HepG2 (cell line): Measurements from ENCODE around the gene PDE4C. TPM values are rescaled to one million over a fixed set of nuclear protein-coding genes. Genes with fewer than 3 reads are reported as not detected.

Experiments
- FOXA3 ChIP-seq: IDR thresholded peaks from 2 replicates; pipeline ENCODE4 v1.6.1; 2016; ENCODE audit warnings: missing genetic modification reagents, missing compliant biosample characterization
- HIC2 ChIP-seq: sonication (generic); formaldehyde crosslinking; IDR thresholded peaks from 2 replicates; pipeline ENCODE4 v1.9.0; 2022; ENCODE audit warnings: low read depth, missing genetic modification reagents
- HOXA7 ChIP-seq: sonication (generic); formaldehyde crosslinking; IDR thresholded peaks from 2 replicates; pipeline ENCODE4 v1.8.1; 2022; ENCODE audit warnings: mild to moderate bottlenecking, missing genetic modification reagents, moderate library complexity
- IRF2 ChIP-seq: IDR thresholded peaks from 2 replicates; pipeline ENCODE4 v1.6.1; 2018; ENCODE audit warnings: missing genetic modification reagents, missing compliant biosample characterization
- NONO ChIP-seq, 2 experiments: fragments of 450-650 bp in 1 of 2; sonication (generic) in 1 of 2; formaldehyde crosslinking in 1 of 2; IDR thresholded peaks in 1 of 2; conservative IDR thresholded peaks in 1 of 2; 2 replicates each; pipeline versions ENCODE4 v1.6.1 to v1.8.0; 2017 to 2022; ENCODE audit warnings: mild to moderate bottlenecking in 1 of 2, missing genetic modification reagents in 1 of 2, moderate library complexity in 1 of 2
- SP4 ChIP-seq: sonication (generic); formaldehyde crosslinking; IDR thresholded peaks from 2 replicates; pipeline ENCODE4 v1.8.1; 2023; ENCODE audit warnings: mild to moderate bottlenecking, missing genetic modification reagents
- TEAD2 ChIP-seq: sonication (generic); formaldehyde crosslinking; IDR thresholded peaks from 2 replicates; pipeline ENCODE4 v1.9.0; 2021; ENCODE audit warnings: missing genetic modification reagents
- TP53 ChIP-seq: sonication (generic); formaldehyde crosslinking; conservative IDR thresholded peaks from 2 replicates; pipeline ENCODE4 v1.4.0; 2020; ENCODE audit warnings: missing genetic modification reagents
- YY1 ChIP-seq: IDR thresholded peaks from 2 replicates; pipeline ENCODE4 v1.6.1; 2011; ENCODE audit warnings: low read length, low read depth, moderate library complexity, mild to moderate bottlenecking; ENCODE audit not compliant: insufficient read depth, insufficient replicate concordance
- ZKSCAN8 ChIP-seq: IDR thresholded peaks from 2 replicates; pipeline ENCODE4 v1.6.1; 2016; ENCODE audit warnings: borderline replicate concordance, missing genetic modification reagents, missing compliant biosample characterization
- ZNF180 ChIP-seq: sonication (generic); formaldehyde crosslinking; IDR thresholded peaks from 2 replicates; pipeline ENCODE4 v1.4.0; 2020; ENCODE audit warnings: low read depth, missing genetic modification reagents, borderline replicate concordance
- ZNF232 ChIP-seq: sonication (generic); formaldehyde crosslinking; IDR thresholded peaks from 2 replicates; pipeline ENCODE4 v1.4.0; 2020; ENCODE audit warnings: missing genetic modification reagents, borderline replicate concordance
- ZNF296 ChIP-seq: sonication (generic); formaldehyde crosslinking; conservative IDR thresholded peaks from 2 replicates; pipeline ENCODE4 v1.5.0; 2020; ENCODE audit warnings: mild to moderate bottlenecking, missing genetic modification reagents
- ZNF430 ChIP-seq: sonication (generic); formaldehyde crosslinking; IDR thresholded peaks from 2 replicates; pipeline ENCODE4 v1.9.0; 2021; ENCODE audit warnings: mild to moderate bottlenecking, missing genetic modification reagents
- ZNF775 ChIP-seq: sonication (generic); formaldehyde crosslinking; IDR thresholded peaks from 2 replicates; pipeline ENCODE4 v1.4.0; 2020; ENCODE audit warnings: missing genetic modification reagents, mild to moderate bottlenecking, moderate library complexity, borderline replicate concordance
- ZNF83 ChIP-seq: sonication (generic); formaldehyde crosslinking; IDR thresholded peaks from 2 replicates; pipeline ENCODE4 v1.4.0; 2020; ENCODE audit warnings: missing genetic modification reagents, mild to moderate bottlenecking, borderline replicate concordance
- polyA plus RNA-seq, 8 experiments: library from polyadenylated mRNA; depleted of rRNA in 3 of 8; stranded (reverse) in 7 of 8; unstranded in 1 of 8; fragments of >200 nt; fragmentation: Illumina TruSeq in 4 of 8; extraction: Trizol in 4 of 8; gene quantifications; 2 replicates each; pipeline versions ENCODE4 v1.2.1 to v1.2.3, GENCODE V29; 2011 to 2016; ENCODE audit warnings: low read depth in 4 of 8, missing spikeins in 1 of 8, mixed read lengths in 1 of 8; ENCODE audit not compliant: insufficient read depth in 1 of 8
- total RNA-seq, 5 experiments: library from RNA; depleted of rRNA; stranded (reverse); fragments of >200 nt; fragmentation: Illumina TruSeq; extraction: Trizol; gene quantifications; 2 replicates each; pipeline ENCODE4 v1.2.3, GENCODE V29; 2016; ENCODE audit warnings: low read depth in 1 of 5
- TF ChIP-seq, protein P1 (sequence below): sonication (generic); formaldehyde crosslinking; conservative IDR thresholded peaks from 2 replicates; pipeline ENCODE4 v1.4.0; 2020; ENCODE audit warnings: missing genetic modification reagents
- TF ChIP-seq, protein P2 (sequence below): sonication (generic); formaldehyde crosslinking; conservative IDR thresholded peaks from 2 replicates; pipeline ENCODE4 v1.8.0; 2022; ENCODE audit warnings: mild to moderate bottlenecking, moderate library complexity, missing genetic modification reagents
- TF ChIP-seq, protein P3 (sequence below): IDR thresholded peaks from 2 replicates; pipeline ENCODE4 v1.6.1; 2018; ENCODE audit warnings: missing genetic modification reagents
- TF ChIP-seq, protein P4 (sequence below): sonication (generic); formaldehyde crosslinking; IDR thresholded peaks from 2 replicates; pipeline ENCODE4 v1.8.1; 2023; ENCODE audit warnings: mild to moderate bottlenecking, inconsistent platforms, moderate library complexity, missing genetic modification reagents, borderline replicate concordance

The PDE4C gene
- total and polyA plus RNA-seq, 2 of the 13 experiments (the other 11 are each of a cell fraction or from before 2014, with no cell fraction given) = 1.4 to 14.0 TPM

DNA sequence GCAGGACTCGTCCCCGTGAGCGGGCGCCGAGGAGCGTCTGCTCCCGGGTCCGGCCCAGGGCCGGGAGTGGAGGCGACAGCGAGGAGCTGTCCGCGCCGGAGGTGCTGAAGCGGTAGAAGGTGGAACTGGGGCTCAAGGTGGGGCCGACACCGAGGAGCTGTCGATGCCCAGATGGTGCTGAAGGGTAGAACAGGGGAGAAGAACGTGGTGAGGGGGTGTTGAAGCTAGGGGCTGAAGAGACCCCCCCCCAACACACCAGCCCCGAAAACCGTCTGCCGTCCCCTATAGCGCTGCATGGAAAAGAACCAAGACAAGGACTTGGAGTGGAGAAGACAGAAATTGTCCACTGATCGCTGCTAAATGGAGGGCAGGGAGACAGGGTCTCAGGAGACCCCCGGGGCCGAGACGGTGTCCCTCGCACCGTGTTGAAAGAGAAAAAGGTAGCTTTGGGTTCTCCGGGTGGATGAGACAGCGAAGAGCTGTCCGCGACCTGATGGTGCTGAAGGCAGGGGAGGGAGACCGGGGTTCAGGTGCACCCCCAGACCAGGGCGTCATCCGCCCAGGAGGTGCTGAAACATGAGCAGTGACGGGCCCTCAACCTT, 7.1 kb upstream of the PDE4C start (continued):
- TF ChIP-seq, protein P1, sequence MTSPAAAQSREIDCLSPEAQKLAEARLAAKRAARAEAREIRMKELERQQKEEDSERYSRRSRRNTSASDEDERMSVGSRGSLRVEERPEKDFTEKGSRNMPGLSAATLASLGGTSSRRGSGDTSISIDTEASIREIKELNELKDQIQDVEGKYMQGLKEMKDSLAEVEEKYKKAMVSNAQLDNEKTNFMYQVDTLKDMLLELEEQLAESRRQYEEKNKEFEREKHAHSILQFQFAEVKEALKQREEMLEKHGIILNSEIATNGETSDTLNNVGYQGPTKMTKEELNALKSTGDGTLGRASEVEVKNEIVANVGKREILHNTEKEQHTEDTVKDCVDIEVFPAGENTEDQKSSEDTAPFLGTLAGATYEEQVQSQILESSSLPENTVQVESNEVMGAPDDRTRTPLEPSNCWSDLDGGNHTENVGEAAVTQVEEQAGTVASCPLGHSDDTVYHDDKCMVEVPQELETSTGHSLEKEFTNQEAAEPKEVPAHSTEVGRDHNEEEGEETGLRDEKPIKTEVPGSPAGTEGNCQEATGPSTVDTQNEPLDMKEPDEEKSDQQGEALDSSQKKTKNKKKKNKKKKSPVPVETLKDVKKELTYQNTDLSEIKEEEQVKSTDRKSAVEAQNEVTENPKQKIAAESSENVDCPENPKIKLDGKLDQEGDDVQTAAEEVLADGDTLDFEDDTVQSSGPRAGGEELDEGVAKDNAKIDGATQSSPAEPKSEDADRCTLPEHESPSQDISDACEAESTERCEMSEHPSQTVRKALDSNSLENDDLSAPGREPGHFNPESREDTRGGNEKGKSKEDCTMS (CRISPR knock-in tag) = peak; percentile 89; the same call in 1 of the 2 replicates
- TF ChIP-seq, protein P2, sequence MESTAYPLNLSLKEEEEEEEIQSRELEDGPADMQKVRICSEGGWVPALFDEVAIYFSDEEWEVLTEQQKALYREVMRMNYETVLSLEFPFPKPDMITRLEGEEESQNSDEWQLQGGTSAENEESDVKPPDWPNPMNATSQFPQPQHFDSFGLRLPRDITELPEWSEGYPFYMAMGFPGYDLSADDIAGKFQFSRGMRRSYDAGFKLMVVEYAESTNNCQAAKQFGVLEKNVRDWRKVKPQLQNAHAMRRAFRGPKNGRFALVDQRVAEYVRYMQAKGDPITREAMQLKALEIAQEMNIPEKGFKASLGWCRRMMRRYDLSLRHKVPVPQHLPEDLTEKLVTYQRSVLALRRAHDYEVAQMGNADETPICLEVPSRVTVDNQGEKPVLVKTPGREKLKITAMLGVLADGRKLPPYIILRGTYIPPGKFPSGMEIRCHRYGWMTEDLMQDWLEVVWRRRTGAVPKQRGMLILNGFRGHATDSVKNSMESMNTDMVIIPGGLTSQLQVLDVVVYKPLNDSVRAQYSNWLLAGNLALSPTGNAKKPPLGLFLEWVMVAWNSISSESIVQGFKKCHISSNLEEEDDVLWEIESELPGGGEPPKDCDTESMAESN = no peak
- TF ChIP-seq HOXA7 (CRISPR knock-in tag) = no peak
- TF ChIP-seq ZNF180 = no peak
- TF ChIP-seq, protein P3, sequence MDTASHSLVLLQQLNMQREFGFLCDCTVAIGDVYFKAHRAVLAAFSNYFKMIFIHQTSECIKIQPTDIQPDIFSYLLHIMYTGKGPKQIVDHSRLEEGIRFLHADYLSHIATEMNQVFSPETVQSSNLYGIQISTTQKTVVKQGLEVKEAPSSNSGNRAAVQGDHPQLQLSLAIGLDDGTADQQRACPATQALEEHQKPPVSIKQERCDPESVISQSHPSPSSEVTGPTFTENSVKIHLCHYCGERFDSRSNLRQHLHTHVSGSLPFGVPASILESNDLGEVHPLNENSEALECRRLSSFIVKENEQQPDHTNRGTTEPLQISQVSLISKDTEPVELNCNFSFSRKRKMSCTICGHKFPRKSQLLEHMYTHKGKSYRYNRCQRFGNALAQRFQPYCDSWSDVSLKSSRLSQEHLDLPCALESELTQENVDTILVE (CRISPR knock-in tag) = peak; percentile 95
- peak; percentile 95 for TF ChIP-seq ZNF430 (CRISPR knock-in tag)
- TF ChIP-seq TEAD2 = peak; percentile 93
- TF ChIP-seq, protein P4, sequence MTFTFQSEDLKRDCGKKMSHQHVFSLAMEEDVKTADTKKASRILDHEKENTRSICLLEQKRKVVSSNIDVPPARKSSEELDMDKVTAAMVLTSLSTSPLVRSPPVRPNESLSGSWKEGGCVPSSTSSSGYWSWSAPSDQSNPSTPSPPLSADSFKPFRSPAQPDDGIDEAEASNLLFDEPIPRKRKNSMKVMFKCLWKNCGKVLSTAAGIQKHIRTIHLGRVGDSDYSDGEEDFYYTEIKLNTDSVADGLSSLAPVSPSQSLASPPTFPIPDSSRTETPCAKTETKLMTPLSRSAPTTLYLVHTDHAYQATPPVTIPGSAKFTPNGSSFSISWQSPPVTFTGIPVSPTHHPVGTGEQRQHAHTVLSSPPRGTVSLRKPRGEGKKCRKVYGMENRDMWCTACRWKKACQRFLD = peak; percentile 95; the same call in 1 of the 2 replicates
- TF ChIP-seq IRF2 (CRISPR knock-in tag) = peak; percentile 86; the same call in 1 of the 2 replicates
- 0 out of 2 replicates have a peak, but pooled peaks have one; percentile 63 for TF ChIP-seq ZKSCAN8 (CRISPR knock-in tag)
- peak; percentile 72; the same call in 1 of the 2 replicates for TF ChIP-seq ZNF296 (CRISPR knock-in tag)
- no peak; the same call in 1 of the 2 replicates for TF ChIP-seq TP53 (CRISPR knock-in tag)
- no peak for TF ChIP-seq NONO (IDR thresholded peaks at IDR 0.05)
- 0 out of 2 replicates have a peak, but pooled peaks have one; percentile 28 for TF ChIP-seq NONO (CRISPR knock-in tag; conservative IDR thresholded peaks at IDR 0.05)
- TF ChIP-seq ZNF83 (CRISPR knock-in tag) = peak; percentile 67; the same call in 1 of the 2 replicates
- TF ChIP-seq SP4 = peak; percentile 68; the same call in 1 of the 2 replicates
- peak; percentile 97 for TF ChIP-seq ZNF232 (CRISPR knock-in tag)
- TF ChIP-seq ZNF775 (CRISPR knock-in tag) = peak; percentile 53; the same call in 1 of the 2 replicates
- no peak for TF ChIP-seq YY1
- TF ChIP-seq HIC2 = no peak
- TF ChIP-seq FOXA3 (CRISPR knock-in tag) = peak; percentile 61
